ENCODE measurements around the gene SKOR1.

SKOR1 gene

GRCh38 chr15:67853454-67853853, 28.1 kb downstream of the SKOR1 start:
- DNase-seq (ENCODE audit: low read depth), result no peak

- DNase-seq (ENCODE audit: low read depth), result no peak
Measured at GRCh38 chr15:67854358-67854757, 29.0 kb downstream of the SKOR1 start.

- DNase-seq (ENCODE audit: low read depth), result peak; percentile 78
Measured at GRCh38 chr15:67855842-67856241, 30.5 kb downstream of the SKOR1 start.

GRCh38 chr15:67857220-67857619, 31.9 kb downstream of the SKOR1 start:
- no peak for DNase-seq (ENCODE audit: low read depth)

GRCh38 chr15:67859331-67859946, 34.1 kb downstream of the SKOR1 start:
- DNase-seq (ENCODE audit: low read depth), result no peak

GRCh38 chr15:67861983-67862382, 36.7 kb downstream of the SKOR1 start:
- DNase-seq (ENCODE audit: low read depth), result no peak

- no peak for DNase-seq (ENCODE audit: low read depth)
Measured at GRCh38 chr15:67862750-67863441, 37.6 kb downstream of the SKOR1 start.

GRCh38 chr15:67863442-67863987, 38.2 kb downstream of the SKOR1 start:
- DNase-seq (ENCODE audit: low read depth), result peak; percentile 70

- DNase-seq (ENCODE audit: low read depth), result no peak
Measured at GRCh38 chr15:67865331-67865730, 40.0 kb downstream of the SKOR1 start.

- no peak for DNase-seq (ENCODE audit: low read depth)
Measured at GRCh38 chr15:67865766-67866165, 40.5 kb downstream of the SKOR1 start.

GRCh38 chr15:67869701-67870100, 44.4 kb downstream of the SKOR1 start:
- no peak for DNase-seq (ENCODE audit: low read depth)

GRCh38 chr15:67870868-67871408, 45.6 kb downstream of the SKOR1 start:
- no peak for DNase-seq (ENCODE audit: low read depth)

- no peak for DNase-seq (ENCODE audit: low read depth)
Measured at GRCh38 chr15:67873777-67874176, 48.5 kb downstream of the SKOR1 start.

- DNase-seq (ENCODE audit: low read depth), result no peak
Measured at GRCh38 chr15:67878712-67879206, 53.5 kb downstream of the SKOR1 start.

- DNase-seq (ENCODE audit: low read depth), result no peak
Measured at GRCh38 chr15:67879440-67880129, 54.3 kb downstream of the SKOR1 start.

GRCh38 chr15:67880651-67881182, 55.4 kb downstream of the SKOR1 start:
- no peak for DNase-seq (ENCODE audit: low read depth)

- DNase-seq (ENCODE audit: low read depth), result peak; percentile 58
Measured at GRCh38 chr15:67882487-67883233, 57.4 kb downstream of the SKOR1 start.

- peak; percentile 23 for DNase-seq (ENCODE audit: low read depth)
Measured at GRCh38 chr15:67883234-67883773, 58.0 kb downstream of the SKOR1 start.

- no peak for DNase-seq (ENCODE audit: low read depth)
Measured at GRCh38 chr15:67884009-67884408, 58.7 kb downstream of the SKOR1 start.

All from amniotic epithelial cell (primary cell).